Erythroblast (primary cell): Measurements from ENCODE around the gene FBXL7.

Experiments used
- GATA1 ChIP-seq: IDR thresholded peaks from 2 replicates; pipeline ENCODE4 v1.6.1; 2011; ENCODE audit warnings: low read depth, mild to moderate bottlenecking, control low read depth, low read length, moderate library complexity
- POLR2A ChIP-seq: IDR thresholded peaks from 2 replicates; pipeline ENCODE4 v1.6.1; 2011; ENCODE audit warnings: mild to moderate bottlenecking, low read length

DNA sequence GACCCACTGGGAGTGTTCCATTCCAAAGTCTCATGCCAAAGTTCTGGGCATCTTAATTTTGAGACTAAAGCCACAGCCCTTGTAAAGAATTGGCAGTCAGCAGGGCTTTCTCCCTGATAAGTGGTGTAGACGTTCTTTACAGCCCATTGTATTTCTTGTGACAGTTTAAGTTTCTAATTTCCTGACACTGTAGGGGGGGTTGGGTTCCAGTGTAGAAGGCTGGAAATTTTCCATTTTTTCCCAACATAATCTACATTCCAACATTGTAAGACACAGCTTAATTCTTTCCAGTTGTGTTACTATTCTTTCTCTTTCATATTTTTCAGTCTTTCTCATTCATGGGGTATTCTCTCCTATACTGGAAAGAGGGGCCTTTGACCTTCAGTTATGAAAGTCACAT is 121.1 kb downstream of the FBXL7 start:
- no peak for TF ChIP-seq POLR2A
- TF ChIP-seq GATA1 = no peak
